H9 (cell line): ENCODE results near the gene ZBTB20. TPM values are rescaled to one million over a fixed set of nuclear protein-coding genes. Genes with fewer than 3 reads are reported as not detected.

Experiments
- DNase-seq: peaks from one replicate; pipeline ENCODE4 v3.0.0-alpha.2; 2017
- H2AFZ ChIP-seq: one replicate; pipeline ENCODE4 v1.6.1; 2013; ENCODE audit warnings: mild to moderate bottlenecking, low read length, control low read depth, moderate library complexity
- H2AK5ac ChIP-seq: 2 replicates; pipeline ENCODE4 v1.6.1; 2013; ENCODE audit warnings: low read length, control low read depth, mixed read lengths; ENCODE audit not compliant: insufficient read length
- H2BK120ac ChIP-seq: one replicate; pipeline ENCODE4 v1.6.1; 2013; ENCODE audit warnings: low read depth, mild to moderate bottlenecking, low read length, control low read depth, inconsistent platforms; ENCODE audit not compliant: poor library complexity, severe bottlenecking
- H2BK12ac ChIP-seq: 2 replicates; pipeline ENCODE4 v1.6.1; 2013; ENCODE audit warnings: low read length, control low read depth, mixed read lengths, low read depth; ENCODE audit not compliant: insufficient read length
- H2BK15ac ChIP-seq: 2 replicates; pipeline ENCODE4 v1.6.1; 2013; ENCODE audit warnings: low read depth, low read length, control low read depth
- H2BK20ac ChIP-seq: one replicate; pipeline ENCODE4 v1.6.1; 2013; ENCODE audit warnings: low read depth, mild to moderate bottlenecking, low read length, control low read depth, inconsistent platforms; ENCODE audit not compliant: poor library complexity, severe bottlenecking
- H2BK5ac ChIP-seq: 2 replicates; pipeline ENCODE4 v1.6.1; 2013; ENCODE audit warnings: low read length, control low read depth, mixed read lengths; ENCODE audit not compliant: insufficient read length
- H3K14ac ChIP-seq: 2 replicates; pipeline ENCODE4 v1.6.1; 2013; ENCODE audit warnings: low read length, control low read depth; ENCODE audit not compliant: insufficient read depth
- H3K18ac ChIP-seq: 2 replicates; pipeline ENCODE4 v1.6.1; 2013; ENCODE audit warnings: low read depth, mild to moderate bottlenecking, mixed read lengths, low read length, control low read depth; ENCODE audit not compliant: insufficient read length
- H3K23ac ChIP-seq: 2 replicates; pipeline ENCODE4 v1.6.1; 2013; ENCODE audit warnings: low read length, control low read depth, mixed read lengths, low read depth; ENCODE audit not compliant: insufficient read length
- H3K23me2 ChIP-seq: 2 replicates; pipeline ENCODE4 v1.6.1; 2013; ENCODE audit warnings: low read depth, mild to moderate bottlenecking, mixed read lengths, low read length, control low read depth; ENCODE audit not compliant: insufficient read length, poor library complexity, severe bottlenecking
- H3K27ac ChIP-seq: 2 replicates; pipeline ENCODE4 v1.5.1; 2013; ENCODE audit warnings: low read length, control low read depth, mixed read lengths, low read depth; ENCODE audit not compliant: insufficient read length
- H3K27me3 ChIP-seq: 2 replicates; pipeline ENCODE4 v1.6.1; 2013; ENCODE audit warnings: low read length, control low read depth, inconsistent platforms; ENCODE audit not compliant: insufficient read depth
- H3K4ac ChIP-seq: 2 replicates; pipeline ENCODE4 v1.6.1; 2013; ENCODE audit warnings: low read depth, mild to moderate bottlenecking, control low read depth, inconsistent platforms, low read length, moderate library complexity
- H3K4me1 ChIP-seq: 2 replicates; pipeline ENCODE4 v1.6.1; 2013; ENCODE audit warnings: low read length, control low read depth, inconsistent platforms; ENCODE audit not compliant: insufficient read depth
- H3K4me2 ChIP-seq: 2 replicates; pipeline ENCODE4 v1.6.1; 2013; ENCODE audit warnings: low read length, control low read depth, mixed read lengths; ENCODE audit not compliant: insufficient read length, insufficient read depth
- H3K56ac ChIP-seq: 2 replicates; pipeline ENCODE4 v1.6.1; 2013; ENCODE audit warnings: low read depth, mild to moderate bottlenecking, mixed read lengths, low read length, control low read depth; ENCODE audit not compliant: insufficient read length
- H3K79me1 ChIP-seq: 2 replicates; pipeline ENCODE4 v1.6.1; 2013; ENCODE audit warnings: low read depth, mild to moderate bottlenecking, moderate library complexity, low read length, control low read depth, inconsistent platforms; ENCODE audit not compliant: insufficient read depth, poor library complexity, severe bottlenecking
- H3K79me2 ChIP-seq: 2 replicates; pipeline ENCODE4 v1.6.1; 2013; ENCODE audit warnings: low read length, control low read depth, inconsistent platforms; ENCODE audit not compliant: insufficient read depth
- H3K9ac ChIP-seq: 2 replicates; pipeline ENCODE4 v1.6.1; 2013; ENCODE audit warnings: low read length, control low read depth, mixed read lengths; ENCODE audit not compliant: insufficient read length; ENCODE audit errors: extremely low read depth
- H3K9me3 ChIP-seq: one replicate; pipeline ENCODE4 v1.6.1; 2013; ENCODE audit warnings: low read depth, low read length, inconsistent platforms; ENCODE audit not compliant: control insufficient read depth
- H3T11ph ChIP-seq: one replicate; pipeline ENCODE4 v1.6.1; 2013; ENCODE audit warnings: mild to moderate bottlenecking, low read length, control low read depth, inconsistent platforms
- H4K20me1 ChIP-seq: one replicate; pipeline ENCODE4 v1.6.1; 2013; ENCODE audit not compliant: control insufficient read depth, insufficient read length, insufficient read depth
- H4K5ac ChIP-seq: 2 replicates; pipeline ENCODE4 v1.6.1; 2013; ENCODE audit warnings: low read depth, mild to moderate bottlenecking, mixed read lengths, low read length, control low read depth; ENCODE audit not compliant: insufficient read length
- H4K8ac ChIP-seq: replicated peaks from 2 replicates; pipeline ENCODE4 v1.6.1; 2013; ENCODE audit warnings: low read length, control low read depth, mixed read lengths, low read depth; ENCODE audit not compliant: insufficient read length
- H4K91ac ChIP-seq: 2 replicates; pipeline ENCODE4 v1.6.1; 2013; ENCODE audit warnings: low read depth, mild to moderate bottlenecking, moderate library complexity, mixed read lengths, low read length, control low read depth; ENCODE audit not compliant: insufficient read length
- H3K27ac Mint-ChIP-seq, 3 experiments: 2 replicates in 2 of 3; 3 replicates in 1 of 3; pipeline ENCODE4 v1.8.0; 2020 to 2021; ENCODE audit warnings: mixed read lengths in 3 of 3, mild to moderate bottlenecking in 1 of 3, moderate library complexity in 1 of 3
- H3K27me3 Mint-ChIP-seq: 2 replicates; pipeline ENCODE4 v1.8.0; 2021; ENCODE audit warnings: low read depth, mild to moderate bottlenecking, moderate library complexity, mixed read lengths
- H3K36me3 Mint-ChIP-seq, 3 experiments: 2 replicates in 2 of 3; 3 replicates in 1 of 3; pipeline ENCODE4 v1.8.0; 2020 to 2021; ENCODE audit warnings: low read depth in 3 of 3, mixed read lengths in 3 of 3; ENCODE audit not compliant: insufficient read depth in 1 of 3
- H3K4me1 Mint-ChIP-seq, 2 experiments: 2 replicates each; pipeline ENCODE4 v1.8.0; 2020; ENCODE audit warnings: mixed read lengths in 2 of 2
- H3K4me3 Mint-ChIP-seq, 2 experiments: 2 replicates in 1 of 2; 3 replicates in 1 of 2; pipeline ENCODE4 v1.8.0; 2020 to 2021; ENCODE audit warnings: mild to moderate bottlenecking in 2 of 2, mixed read lengths in 2 of 2, moderate library complexity in 1 of 2
- H3K9me3 Mint-ChIP-seq, 2 experiments: 2 replicates in 1 of 2; 3 replicates in 1 of 2; pipeline ENCODE4 v1.8.0; 2020; ENCODE audit warnings: mild to moderate bottlenecking in 2 of 2, mixed read lengths in 2 of 2, moderate library complexity in 1 of 2
- CTCF ChIP-seq: fragments of 200-600 bp; sonication (generic); conservative IDR thresholded peaks from 3 replicates; pipeline ENCODE4 v1.8.0; 2021; ENCODE audit warnings: antibody characterized with exemption, mild to moderate bottlenecking
- WGBS: extraction: QIAGEN DNeasy Blood & Tissue Kit; methylation state at CpG from one replicate; pipeline ENCODE4 v1.1.7; 2013; ENCODE audit warnings: missing lambda C conversion rate, low lambda C conversion rate, mixed read lengths; ENCODE audit not compliant: insufficient read length; ENCODE audit errors: extremely low coverage; 5-methylcytosine and 5-hydroxymethylcytosine counted together
- total RNA-seq: library from RNA; stranded (reverse); gene quantifications from 2 replicates; pipeline ENCODE4 v1.2.1, GENCODE V29; 2021

ZBTB20 gene
- total RNA-seq, 1 experiment from 2014 or later = 0.70 TPM

- H3K4me2 ChIP-seq = no peak overlapping the region
- H3T11ph ChIP-seq = no peak overlapping the region
- no peak overlapping the region for H2BK12ac ChIP-seq
- H3K23ac ChIP-seq = no peak overlapping the region
- no peak for TF ChIP-seq CTCF
- no peaks in the 10 kb centered on the region for H3K9me3 ChIP-seq
- WGBS = no CpG with 5 or more reads among the region's 3 CpGs
- no peaks in the 10 kb centered on the region for H3K23me2 ChIP-seq
- no peak overlapping the region for H2BK120ac ChIP-seq
- no peak overlapping the region for H2BK15ac ChIP-seq
- H3K56ac ChIP-seq = no peak overlapping the region
- no peaks in the 10 kb centered on the region for H3K4me1 ChIP-seq
- no peak overlapping the region for H2BK5ac ChIP-seq
- no peak overlapping the region for H3K18ac ChIP-seq
- Mint-ChIP-seq H3K27me3 (no peaks in the 10 kb centered on the region), H3K27ac (no peak overlapping the region), H3K9me3 (no peaks in the 10 kb centered on the region), H3K4me1 (peaks cover 3% of the 10 kb centered on the region in 2 experiments), H3K4me3 (no peak overlapping the region), H3K36me3 (no peaks in the 10 kb centered on the region)
- no peaks in the 10 kb centered on the region for H3K27me3 ChIP-seq
- no peak overlapping the region for H3K4ac ChIP-seq
- no peak overlapping the region for H2AK5ac ChIP-seq
- H4K5ac ChIP-seq = no peak overlapping the region
- no peak overlapping the region for H4K91ac ChIP-seq
- no peak overlapping the region for H2BK20ac ChIP-seq
- no peak overlapping the region for H3K9ac ChIP-seq
- no peak for DNase-seq
- no peak overlapping the region for H3K27ac ChIP-seq
- H4K8ac ChIP-seq = no peak overlapping the region
- H4K20me1 ChIP-seq = no peaks in the 10 kb centered on the region
- H2AFZ ChIP-seq = no peak overlapping the region
- no peak overlapping the region for H3K14ac ChIP-seq
- no peaks in the 10 kb centered on the region for H3K79me1 ChIP-seq
- no peaks in the 10 kb centered on the region for H3K79me2 ChIP-seq
Observed at GRCh38 chr3:115077501-115078250, 69.4 kb downstream of the ZBTB20 start.
